Retinal pigment epithelial cell (primary cell): ENCODE results near the gene LRRK1.

Experiments
- DNase-seq: peaks from one replicate; pipeline ENCODE4 v3.0.0-alpha.2; 2010; ENCODE audit warnings: low read depth
- H3K4me3 ChIP-seq: 2 replicates; pipeline ENCODE4 v1.5.1; 2011; ENCODE audit warnings: mild to moderate bottlenecking, low read length, control low read depth, moderate library complexity
- CTCF ChIP-seq: conservative IDR thresholded peaks from 2 replicates; pipeline ENCODE4 v1.5.1; 2011; ENCODE audit warnings: low read depth, low read length, control low read depth, inconsistent platforms

Gene LRRK1

GRCh38 chr15:100937171-100937570, 18.0 kb downstream of the LRRK1 start:
- DNase-seq, result no peak
- TF ChIP-seq CTCF, result no peak
- no peak overlapping the region for H3K4me3 ChIP-seq

DNA sequence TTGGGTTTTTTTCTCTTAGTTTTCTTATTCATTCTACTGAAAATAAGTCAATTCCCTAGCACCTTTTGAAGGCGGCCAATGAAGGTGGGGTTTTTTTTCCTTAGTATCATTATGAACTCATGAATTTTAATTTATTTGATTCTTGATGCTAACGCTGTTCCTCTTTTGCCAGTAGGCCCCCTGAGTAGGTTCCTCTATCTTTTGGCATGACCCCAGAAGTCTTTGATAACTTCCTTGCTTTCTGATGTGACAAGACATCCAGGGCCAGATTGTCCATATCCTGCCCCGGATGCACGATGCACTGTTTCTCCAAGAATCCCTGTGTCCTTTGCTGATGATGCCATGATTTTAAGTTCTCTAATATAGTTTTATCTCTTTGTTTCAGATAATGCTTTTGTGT, 20.6 kb downstream of the LRRK1 start:
- no peak for DNase-seq
- TF ChIP-seq CTCF, result no peak
- H3K4me3 ChIP-seq, result no peak overlapping the region

DNA sequence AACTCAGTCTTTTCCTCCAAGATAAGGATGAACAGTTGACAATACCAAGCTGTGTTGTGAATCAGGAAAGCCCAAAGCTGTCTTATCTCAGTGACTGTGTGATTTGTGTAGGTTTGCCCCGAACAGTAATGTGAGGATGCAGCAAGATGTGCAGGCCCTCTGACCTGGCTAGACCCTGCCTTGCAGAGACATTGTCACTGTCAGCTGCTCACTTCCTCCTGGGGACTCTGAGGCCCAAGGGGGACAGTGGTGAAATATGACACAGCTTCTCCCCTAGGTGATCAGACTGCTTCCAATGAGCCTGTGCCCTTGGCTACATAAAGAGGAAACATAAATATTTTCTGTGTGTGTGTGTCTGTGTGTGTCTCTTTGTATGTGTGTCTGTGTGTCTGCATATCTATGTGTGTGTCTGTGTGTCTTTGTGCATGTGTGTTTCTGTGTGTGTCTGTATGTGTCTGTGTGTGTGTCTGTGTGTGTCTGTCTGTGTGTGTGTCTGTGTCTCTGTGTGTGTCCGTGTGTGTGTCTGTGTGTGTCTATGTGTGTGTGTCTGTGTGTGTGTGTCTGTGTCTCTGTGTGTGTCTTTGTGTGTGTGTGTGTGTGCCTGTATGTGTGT, 21.7 kb downstream of the LRRK1 start:
- no peak for TF ChIP-seq CTCF
- no peak overlapping the region for H3K4me3 ChIP-seq
- DNase-seq, result no peak

- DNase-seq, result no peak
- TF ChIP-seq CTCF, result no peak
- H3K4me3 ChIP-seq, result no peak overlapping the region
Observed at GRCh38 chr15:100941536-100941935, 22.4 kb downstream of the LRRK1 start.

DNA sequence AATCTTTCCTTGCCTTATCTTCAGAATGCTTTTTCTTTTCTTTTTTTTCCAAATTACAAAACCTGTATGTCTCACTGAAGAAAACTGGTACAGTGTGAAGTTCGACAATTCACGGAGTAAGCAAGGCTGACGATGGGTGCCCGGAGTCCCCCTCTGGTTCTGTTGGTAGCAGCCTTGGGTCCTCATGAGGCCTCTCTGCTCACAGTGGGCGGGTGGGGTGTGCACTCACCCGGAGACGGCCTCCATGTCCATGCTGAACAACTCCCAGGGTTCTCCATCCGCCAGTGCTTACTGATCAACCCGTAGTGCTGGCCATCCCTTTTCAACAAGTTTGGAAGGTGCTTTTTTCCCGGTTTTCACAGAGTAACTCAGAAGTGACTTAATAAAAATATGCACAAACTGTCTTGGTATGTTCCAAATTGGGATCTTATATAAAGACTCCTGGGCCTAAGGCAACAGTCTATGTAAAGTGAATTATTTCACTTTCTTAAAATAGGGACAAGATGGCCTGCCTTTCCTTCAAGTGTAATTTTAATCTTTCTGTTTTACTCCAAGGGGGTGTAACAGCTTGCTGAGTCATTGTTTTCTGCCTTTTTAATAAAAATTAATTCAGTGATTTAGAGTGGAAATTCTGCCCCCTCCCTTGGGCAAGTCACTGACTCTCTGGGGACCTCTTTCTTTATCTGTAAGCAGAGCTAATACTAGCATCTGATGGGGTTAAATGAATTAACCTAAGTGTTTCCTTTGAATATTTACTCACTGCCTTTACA, 23.7 kb downstream of the LRRK1 start:
- DNase-seq, result no peak
- no peak overlapping the region for H3K4me3 ChIP-seq
- no peak for TF ChIP-seq CTCF

- TF ChIP-seq CTCF, result no peak
- no peak for DNase-seq
- no peak overlapping the region for H3K4me3 ChIP-seq
Observed at GRCh38 chr15:100944244-100944895, 25.2 kb downstream of the LRRK1 start.
